ENCODE results near the gene RAF1.

DNA sequence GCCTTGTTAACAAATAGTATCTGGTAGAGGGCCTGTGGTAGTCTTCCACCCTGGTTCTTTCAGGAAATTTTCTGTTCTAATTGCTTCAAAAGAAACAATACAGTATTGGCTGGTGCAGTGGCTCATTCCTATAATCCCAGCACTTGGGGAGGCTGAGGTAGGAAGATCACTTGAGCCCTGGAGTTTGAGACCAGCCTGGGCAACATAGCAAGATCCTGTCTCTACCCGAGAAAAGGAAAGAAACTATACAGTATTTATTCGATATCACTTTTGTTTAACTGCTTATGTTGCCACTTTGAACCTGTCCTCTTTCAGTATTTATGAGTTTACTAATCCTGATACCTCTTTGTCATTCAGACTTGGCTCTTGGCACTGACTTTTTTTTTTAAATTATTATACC, 102.5 kb downstream of the RAF1 start:
- TF ChIP-seq, protein P1, sequence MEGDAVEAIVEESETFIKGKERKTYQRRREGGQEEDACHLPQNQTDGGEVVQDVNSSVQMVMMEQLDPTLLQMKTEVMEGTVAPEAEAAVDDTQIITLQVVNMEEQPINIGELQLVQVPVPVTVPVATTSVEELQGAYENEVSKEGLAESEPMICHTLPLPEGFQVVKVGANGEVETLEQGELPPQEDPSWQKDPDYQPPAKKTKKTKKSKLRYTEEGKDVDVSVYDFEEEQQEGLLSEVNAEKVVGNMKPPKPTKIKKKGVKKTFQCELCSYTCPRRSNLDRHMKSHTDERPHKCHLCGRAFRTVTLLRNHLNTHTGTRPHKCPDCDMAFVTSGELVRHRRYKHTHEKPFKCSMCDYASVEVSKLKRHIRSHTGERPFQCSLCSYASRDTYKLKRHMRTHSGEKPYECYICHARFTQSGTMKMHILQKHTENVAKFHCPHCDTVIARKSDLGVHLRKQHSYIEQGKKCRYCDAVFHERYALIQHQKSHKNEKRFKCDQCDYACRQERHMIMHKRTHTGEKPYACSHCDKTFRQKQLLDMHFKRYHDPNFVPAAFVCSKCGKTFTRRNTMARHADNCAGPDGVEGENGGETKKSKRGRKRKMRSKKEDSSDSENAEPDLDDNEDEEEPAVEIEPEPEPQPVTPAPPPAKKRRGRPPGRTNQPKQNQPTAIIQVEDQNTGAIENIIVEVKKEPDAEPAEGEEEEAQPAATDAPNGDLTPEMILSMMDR (IDR thresholded peaks at IDR 0.05), result no peak
- TF ChIP-seq POLR2A (IDR thresholded peaks at IDR 0.05), result no peak
